ENCODE measurements around the gene RIPOR3.

- no peak for TF ChIP-seq CTCF (IDR thresholded peaks at IDR 0.05)
- no peak for TF ChIP-seq POLR2A (IDR thresholded peaks at IDR 0.05; ENCODE audit: low read depth)
- no peak for TF ChIP-seq POLR2AphosphoS5 (IDR thresholded peaks at IDR 0.05)
- no peak for TF ChIP-seq EP300 (IDR thresholded peaks at IDR 0.05)
Observed at GRCh38 chr20:50690650-50691572, at the start of gene RIPOR3.
